Activated CD8-positive, alpha-beta memory T cell treated with anti-CD3 and anti-CD28 coated beads, Interleukin-2, amount 50 U/mL, for 1 hour (primary cell): Measurements from ENCODE around the gene TRAF3.
"Not testable (repeated sequence)": the region's sequence is repeated elsewhere in the genome, so short reads cannot be mapped to it uniquely, and the experiment has no call there.

Source experiments
- DNase-seq: peaks from one replicate; pipeline ENCODE4 v3.0.0-alpha.2; 2020; ENCODE audit errors: extremely low read depth

Gene TRAF3

DNA sequence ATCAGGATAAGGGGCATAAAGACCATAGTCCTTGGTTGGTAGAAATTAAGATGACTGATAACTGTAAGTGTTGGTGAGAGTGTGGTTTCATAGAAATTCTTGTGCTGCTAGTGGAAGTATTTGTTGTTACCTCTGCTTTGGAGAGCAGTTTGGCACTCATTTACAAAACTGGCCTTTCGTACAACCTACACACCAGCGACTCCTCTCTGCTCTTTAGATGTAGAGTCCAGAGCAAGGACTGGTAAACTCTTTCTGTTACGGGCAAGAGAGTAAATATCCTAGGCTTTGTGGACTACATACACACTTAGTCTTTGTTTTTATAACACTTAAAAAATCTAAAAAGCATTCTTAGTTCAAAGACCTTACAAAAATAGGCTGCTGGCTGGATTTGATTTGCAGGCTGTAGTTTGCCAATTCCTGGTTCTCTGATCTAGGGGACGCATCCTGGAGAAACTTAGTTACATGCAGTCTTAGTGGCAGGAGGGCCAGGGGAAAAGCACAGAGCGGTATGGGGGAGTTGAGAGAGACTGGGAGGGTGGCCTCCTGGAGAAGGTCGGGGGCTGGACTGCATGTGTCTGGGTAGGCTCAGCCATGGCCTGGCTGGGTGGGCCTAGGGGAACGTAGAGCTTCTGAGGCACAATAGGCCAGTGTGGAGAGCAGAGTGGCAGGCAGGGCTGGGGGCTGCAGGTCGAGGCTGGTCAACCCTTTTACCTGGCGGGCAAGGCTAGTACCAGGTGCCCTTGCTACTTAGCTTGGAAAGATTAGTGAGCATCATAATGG is 89.9 kb downstream of the TRAF3 start:
- DNase-seq = no peak

DNA sequence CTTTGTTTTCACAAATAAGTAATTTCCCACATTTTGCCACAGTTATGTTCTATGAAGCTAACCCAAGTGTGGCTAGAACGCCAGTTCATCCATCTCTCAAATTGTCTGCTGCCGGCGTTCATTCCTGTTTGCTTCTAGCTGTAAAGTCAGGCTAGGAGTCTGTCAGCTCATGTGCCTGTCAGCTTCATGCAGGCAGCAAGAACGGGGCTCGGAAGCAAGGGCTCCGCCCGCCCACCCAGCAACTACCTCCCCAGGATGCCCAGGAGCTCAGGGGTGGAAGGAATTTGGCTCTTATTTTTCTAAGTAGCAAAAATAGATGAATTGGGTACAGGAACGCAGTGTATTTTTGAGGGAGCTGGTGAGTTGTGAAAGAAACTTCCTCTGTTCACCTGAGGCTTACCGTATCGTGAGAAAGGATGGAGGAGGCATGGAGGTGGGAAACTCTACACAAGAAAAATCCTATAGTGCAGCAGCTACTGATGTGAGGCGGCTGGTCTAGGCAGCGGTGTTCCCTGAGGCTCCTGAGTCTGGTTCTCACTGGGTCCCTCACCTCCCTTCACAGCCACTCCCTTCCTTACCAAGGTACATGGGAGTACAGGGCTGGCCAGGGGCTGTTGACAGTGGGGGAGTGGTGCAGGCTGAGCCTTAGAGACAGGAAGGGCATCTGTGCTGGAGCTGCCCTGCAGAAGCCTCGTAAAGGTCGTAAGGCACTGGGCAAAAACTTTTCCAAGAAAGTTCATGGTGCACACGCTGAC is 90.8 kb downstream of the TRAF3 start:
- DNase-seq = no peak

DNA sequence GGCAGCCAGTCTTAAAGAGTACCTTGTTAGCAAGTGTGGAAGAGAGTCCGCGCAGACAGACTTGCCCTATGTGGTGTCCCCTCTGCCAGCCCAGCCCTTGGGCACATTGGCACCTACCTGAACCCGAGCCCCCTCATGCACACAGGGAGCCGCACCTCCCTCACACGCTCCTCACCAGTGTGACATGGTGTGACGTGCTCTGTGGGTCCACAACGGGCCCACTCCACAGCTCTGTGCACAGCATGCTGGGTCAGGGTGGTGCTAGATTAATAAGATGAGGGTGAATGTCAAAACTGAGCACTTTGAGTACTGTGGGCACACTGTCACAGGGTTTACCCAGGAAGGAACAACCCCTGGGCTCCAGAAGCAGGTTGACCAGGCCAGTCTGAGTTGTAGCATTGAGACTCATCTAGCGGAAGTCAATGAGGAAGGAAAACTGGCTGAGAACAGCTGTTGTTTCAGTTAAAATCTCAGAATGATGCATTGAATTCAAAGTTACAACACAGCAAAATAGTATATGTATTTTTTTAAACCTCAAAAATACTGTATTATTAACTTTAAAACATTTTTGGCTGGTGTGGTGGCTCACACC is 91.8 kb downstream of the TRAF3 start:
- DNase-seq = no peak

DNA sequence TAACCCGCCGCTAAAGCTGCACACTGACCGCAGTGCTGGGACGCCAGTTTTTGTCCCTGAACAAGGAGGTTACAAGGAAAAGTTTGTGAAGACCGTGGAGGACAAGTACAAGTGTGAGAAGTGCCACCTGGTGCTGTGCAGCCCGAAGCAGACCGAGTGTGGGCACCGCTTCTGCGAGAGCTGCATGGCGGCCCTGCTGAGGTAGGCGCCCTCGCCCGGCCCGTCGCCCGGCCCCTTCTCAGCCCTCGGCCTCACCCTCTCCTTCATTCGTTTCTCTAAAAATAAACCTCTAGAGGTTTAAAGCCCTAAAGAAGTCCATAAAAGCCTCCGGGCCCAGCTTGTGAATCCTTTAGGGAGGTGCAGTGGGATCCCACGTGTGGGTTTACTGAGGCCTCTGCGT is 93.0 kb downstream of the TRAF3 start:
- DNase-seq = no peak

DNA sequence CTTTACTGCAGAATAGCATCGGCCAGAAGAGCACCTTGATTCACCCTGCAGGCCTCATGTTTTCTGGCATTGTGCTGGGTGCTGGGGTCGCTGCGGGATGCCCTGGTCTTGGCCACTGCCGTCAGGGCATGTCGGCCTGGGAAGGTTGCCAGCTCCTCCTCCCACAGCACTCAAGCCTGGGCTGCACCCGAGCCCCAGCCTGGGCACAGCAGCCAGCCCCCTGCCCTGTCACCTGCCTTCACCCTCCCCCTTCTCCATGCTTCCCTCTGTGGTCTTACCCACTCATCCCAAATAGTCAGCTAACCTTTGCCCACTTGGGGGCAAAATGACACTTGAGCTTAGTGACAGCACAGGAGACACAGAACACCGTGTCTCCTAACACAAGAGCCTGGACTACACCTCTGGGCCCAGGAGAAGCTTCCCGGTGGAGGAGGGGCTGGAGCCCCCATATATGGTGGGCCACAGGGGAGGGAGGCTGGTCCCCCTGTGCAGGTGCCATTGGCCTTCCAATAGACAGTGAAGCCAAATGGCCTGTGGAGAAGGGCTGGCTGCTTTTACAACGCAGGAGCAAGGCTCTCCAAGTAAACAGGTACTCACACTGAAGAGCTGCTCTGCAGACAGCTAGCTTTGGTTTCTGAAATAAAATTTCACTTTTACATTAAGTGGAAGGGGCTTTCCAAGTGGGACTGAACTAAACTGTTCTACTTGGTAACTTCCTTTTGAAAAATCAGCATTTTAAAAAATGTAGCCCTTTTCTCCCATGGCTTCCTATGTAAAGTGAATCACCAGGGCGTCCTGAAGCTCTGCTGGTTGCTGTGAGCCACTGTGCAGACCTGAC is 94.0 kb downstream of the TRAF3 start:
- no peak for DNase-seq

DNA sequence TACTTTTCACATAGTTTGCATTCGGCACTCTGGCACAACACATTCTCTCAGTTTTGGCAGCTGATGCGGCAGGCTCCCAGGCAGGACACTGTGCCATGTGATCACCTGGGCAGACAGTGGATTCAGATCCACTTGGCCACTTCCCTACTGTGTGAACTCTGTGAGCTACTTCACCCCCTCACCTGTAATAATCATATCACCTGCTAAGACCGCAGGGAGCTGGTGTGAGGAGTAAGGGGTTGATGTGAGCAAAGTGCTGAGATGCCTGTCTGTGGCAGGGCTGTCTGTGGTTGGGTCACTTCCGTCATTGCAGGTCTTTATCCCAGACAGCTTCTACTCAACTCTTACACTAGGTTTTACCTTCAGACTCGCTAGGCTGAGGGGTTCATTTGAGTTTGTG is 94.8 kb downstream of the TRAF3 start:
- no peak for DNase-seq

DNA sequence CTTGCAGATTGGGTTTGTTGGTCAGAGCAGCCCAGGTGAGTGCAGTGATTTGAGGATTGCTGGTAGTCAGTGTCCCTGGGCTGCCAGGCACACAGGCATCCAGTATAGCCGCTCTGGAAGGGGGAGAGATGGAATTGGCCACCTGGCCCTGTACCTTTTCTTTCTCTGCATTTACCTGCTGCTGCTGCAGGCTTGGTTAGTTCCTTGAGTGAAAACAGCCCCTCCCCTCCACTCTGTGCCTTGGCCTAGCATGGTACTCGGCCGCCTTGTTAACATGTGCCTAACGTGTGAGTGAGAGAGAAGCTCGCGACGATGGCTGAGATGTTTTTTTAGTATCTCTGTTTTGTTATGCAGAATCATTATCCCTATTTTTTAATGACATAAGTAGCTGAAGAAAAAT is 95.9 kb downstream of the TRAF3 start:
- DNase-seq = no peak

DNA sequence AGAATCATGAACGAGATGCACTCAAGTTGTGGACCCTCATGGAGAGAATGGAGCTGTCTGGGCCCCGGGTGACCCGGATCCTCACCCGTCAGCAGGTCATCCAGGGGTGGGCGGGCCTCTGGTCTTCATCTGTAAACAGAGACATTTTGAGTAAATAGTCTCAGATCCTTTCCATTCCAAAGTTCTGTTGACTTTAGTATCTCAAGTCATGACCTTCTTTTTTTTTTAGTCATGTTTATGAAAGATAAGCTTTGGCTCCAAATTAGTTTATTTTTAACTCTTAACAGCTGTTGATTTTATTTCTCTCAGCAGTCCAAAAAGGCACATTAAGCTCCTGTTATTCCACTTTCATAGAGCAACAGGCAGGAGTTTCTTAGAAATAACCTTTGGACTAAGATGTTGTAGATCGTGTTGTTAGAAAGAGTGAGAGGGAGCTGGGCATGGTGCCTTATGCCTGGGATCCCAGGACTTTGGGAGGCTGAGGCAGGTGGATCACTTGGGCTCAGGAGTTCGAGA is 96.4 kb downstream of the TRAF3 start:
- DNase-seq = no peak

DNA sequence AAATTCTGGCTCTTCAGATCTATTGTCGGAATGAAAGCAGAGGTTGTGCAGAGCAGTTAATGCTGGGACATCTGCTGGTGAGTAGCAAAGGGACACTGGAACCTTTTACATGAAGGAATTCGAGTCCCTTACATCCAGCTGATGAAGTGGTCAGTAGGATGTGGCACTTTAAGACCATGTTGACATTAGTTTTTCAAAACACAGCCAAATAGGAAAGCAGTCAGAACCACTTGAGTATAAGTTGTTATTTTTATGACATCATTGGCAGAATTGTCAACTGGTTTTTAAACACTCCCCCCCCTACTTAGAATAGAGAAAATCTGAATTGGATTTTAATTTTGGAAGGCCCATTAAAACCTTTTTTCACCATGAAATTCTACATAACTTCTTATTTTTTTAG is 98.4 kb downstream of the TRAF3 start:
- DNase-seq = no peak

DNA sequence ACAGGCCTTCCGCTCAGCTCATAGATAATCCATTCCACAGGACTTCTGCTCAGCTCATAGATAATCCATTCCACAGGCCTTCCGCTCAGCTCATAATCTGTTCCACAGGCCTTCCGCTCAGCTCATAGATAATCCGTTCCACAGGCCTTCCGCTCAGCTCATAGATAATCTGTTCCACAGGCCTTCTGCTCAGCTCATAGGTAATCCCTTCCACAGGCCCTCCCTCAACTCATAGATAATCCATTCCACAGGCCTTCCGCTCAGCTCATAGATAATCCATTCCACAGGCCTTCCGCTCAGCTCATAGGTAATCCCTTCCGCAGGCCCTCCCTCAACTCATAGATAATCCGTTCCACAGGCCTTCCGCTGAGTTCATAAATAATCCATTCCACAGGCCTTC is 100.3 kb downstream of the TRAF3 start:
- not testable (repeated sequence) for DNase-seq

DNA sequence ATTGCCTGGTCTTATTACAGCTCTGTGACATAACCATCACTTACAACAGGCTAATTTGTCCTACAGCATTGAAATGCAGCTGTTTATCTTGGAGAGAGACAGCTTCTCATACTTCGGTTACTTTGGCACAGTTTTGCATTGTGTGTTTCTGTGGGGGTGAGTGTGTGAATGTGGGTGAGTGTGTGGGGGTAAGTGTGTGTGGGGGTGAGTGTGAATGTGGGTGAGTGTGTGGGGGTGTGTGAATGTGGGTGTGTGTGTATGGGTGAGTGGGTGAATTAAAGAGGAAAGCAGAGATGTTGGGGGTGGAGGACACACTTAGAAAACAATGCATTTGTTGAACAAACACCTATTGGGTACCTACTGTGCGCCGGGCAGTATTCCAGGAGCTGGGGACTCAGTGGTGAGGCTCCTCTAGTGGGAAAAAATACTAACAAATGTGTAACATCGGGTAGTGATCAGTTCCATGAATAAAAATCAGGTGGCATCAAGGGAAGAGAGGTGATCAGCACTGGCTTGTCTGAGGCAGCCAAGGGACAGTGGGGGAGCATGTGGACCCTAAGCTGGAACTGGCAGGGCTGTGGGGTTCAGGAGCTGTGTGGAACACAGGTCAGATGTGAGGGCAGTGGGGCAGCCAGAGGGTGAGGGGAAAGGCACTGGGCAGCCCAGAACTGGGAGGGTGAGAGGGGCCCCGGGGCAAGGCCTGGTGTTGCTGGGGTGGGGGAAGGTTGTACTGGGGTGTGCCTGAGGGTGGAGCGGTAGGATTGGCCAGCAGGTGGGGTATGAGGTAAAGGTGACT is 101.1 kb downstream of the TRAF3 start:
- DNase-seq = no peak

DNA sequence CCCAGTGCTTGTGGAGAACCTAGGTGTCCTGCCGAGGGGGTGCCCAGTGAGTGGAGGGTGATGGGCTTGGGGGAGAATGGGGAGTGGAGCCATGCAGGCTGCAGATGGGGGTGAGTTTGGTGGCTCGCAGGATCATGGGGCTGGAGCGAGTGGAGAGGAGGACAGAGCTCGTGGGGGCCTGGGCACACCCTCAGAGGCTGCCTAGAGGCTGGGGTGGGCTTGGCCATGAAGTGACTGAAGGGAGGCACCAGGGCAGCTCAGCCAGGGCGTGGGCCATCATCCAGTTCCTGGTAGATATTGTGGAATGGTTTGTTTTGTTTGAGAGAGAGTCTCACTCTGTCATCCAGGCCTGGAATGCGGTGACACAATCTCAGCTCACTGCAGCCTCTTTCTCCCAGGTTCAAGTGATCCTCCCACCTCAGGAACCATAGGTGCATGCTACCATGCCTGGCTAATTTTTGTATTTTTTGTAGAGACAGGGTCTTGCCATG is 101.8 kb downstream of the TRAF3 start:
- no peak for DNase-seq

DNA sequence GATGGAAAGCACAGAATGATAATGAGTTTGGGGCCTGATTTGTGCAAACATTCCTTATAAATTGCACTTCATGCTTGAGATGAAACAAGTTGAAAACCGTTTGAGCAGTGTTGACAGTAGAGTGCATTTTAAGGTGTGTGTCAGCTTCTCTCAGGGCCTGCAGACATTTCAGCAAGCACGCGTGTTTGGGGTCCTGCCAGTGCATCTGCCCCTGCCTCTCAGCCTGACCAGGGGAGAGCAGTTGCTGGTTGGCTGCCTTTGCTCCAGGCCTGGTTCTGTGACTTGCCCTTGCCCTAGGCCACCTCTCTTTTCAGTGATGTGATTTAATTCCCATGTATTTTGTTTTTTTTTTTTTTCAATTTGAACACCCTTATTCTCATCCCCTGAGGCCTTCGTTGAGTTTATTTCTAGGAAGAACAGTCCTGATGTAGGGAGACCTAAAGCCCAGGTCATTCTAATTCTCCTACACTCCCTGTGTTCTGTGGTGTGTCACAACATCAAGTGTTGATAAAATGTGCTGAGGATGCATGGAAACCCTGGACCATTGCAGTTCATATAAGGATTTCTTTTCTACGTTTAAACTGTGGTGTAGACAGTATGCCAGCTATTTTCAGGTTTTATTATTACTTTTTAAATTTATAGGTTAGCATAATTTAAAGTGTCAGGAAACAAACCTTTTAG is 105.1 kb downstream of the TRAF3 start:
- no peak for DNase-seq

DNA sequence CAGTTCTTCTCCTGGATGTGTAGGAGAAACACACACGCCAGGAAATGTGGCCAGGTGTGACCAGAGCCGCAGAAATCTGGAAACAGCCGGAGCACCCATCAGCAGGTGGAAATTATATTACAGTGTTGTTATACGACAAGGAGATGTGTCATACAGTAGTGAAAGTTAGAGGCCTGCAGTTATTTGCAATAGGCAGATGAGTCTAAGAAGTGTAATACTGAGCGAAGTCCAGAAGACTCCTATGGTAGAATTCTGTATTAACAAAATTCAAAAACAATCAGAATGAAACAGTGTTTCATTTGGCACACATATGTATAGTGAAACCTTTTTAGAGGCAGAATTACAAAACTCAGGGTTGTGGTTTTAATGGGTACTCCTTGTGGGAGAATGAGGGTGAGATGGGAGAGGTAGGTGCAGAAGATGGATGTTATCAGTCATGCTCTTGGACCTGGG is 105.9 kb downstream of the TRAF3 start:
- DNase-seq = no peak

DNA sequence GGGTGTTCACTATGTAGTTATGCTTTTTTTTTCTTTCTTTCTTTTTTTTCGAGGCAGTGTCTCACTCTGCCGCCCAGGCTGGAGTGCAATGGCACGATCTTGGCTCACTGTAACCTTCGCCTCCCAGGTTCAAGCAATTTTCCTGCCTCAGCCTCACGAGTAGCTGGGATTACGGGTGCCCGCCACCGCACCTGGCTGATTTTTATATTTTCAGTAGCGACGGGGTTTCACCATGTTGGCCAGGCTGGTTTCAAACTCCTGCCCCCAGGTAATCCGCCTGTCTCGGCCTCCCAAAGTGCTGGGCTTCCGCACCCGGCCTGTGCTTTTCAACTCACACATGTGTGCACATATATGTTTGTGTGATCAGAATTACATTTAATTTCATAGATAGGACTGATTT is 106.3 kb downstream of the TRAF3 start:
- DNase-seq = no peak

DNA sequence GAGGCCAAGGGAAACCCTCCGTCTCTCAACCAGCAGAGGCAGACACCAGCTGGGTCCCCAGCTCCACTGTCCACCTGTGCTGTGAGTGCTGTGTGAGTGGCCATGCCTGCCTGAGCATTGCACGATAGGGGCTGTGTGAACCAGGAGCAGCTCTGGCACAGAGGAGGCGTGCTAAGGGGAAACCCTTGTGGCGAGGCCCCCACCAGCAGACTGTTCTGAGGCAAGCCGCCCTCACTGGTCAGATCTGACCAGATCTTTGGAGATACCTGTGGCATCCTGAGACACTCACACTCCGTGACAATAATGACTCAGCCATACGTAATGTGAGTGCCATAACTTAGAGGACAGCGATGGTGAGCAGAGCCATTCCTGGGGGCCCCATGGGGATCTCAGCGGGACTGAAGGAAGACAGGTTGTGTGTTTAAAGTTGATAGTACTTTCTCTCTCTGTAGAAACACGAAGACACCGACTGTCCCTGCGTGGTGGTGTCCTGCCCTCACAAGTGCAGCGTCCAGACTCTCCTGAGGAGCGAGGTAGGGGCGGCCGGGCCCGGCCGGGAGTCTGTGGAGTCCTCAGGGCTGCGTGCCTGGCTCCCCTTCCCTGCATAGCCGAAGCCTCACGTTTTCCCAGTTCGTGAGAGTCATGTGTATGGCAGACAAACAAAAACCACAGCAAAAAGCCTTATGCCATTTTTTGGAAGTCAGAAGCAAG is 108.6 kb downstream of the TRAF3 start:
- no peak for DNase-seq

DNA sequence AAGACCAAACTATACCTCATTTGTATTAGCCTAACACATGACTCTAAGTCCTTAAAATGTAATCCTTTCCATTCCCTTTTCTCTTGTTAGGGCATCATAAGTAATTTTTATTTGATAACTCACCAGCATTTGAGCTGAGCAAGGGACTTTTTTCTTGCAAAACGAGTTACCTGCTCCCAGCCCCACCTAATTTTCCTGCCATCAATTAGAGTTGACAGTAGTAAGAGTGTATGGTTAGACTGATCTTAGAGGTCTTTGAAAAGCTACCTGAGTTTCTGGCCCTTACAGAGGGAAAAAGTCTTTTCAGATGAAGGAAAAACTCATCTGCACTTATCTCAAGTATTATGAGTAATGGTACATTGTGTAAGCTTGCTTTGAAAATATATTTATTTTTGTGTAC is 111.5 kb downstream of the TRAF3 start:
- no peak for DNase-seq

DNA sequence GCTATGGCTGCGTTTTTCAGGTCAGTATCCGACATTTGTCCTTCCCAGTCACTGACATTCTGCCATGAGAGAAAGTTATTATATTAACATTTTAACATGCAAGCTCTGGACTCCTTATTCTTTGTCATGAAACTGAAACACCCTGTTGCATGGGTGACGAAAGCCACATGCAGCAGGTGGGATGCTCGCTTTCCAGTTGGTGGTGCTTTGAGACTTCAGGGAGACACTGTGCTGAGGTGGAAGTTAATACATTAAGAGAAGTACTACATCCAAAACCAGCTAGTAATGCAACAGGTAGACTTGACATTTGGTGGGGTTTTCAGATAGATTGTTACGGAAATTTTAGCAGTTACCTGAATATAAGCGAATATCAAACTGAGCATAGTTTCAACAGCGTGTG is 112.4 kb downstream of the TRAF3 start:
- no peak for DNase-seq

DNA sequence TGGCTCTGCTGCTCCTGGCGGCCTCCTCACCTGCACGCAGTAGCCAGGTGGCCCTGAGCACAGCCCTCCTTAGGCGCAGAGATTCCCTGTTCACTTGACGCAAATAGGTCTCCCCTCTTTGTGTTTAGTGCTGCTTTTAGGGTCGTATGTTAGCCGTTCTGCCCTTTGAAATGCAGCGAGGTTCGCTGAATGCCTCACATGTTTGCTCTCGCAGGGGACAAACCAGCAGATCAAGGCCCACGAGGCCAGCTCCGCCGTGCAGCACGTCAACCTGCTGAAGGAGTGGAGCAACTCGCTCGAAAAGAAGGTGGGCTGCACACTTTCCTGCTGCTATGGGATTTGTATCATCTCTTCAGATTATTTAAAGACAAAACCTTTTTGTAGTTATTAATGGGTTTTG is 113.9 kb downstream of the TRAF3 start:
- no peak for DNase-seq

DNA sequence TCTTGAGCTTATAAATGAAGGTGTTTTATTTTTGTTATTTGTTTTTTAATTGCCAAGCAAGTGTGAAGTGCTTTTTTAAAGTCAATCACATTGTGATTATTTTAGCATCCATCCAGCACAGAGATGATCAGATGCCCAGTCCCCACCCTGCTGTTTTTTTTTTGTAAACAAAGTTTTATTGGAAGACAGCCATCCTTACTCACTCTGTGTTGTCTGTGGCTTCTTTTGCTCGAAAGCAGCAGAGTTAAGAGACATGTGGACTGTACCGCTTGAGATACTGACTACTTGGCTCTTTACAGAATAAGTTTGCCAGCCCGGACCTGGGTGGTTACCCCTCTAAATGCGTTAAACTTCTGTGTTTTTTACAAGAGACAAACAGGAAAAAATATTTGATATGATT is 114.3 kb downstream of the TRAF3 start:
- DNase-seq = no peak
